IMR-90 (cell line): ENCODE results near the gene MFN1.

ENCODE experiments used
- BHLHE40 ChIP-seq: fragments of 150-350 bp; IDR thresholded peaks from 2 replicates; pipeline ENCODE4 v1.6.1; 2016; ENCODE audit warnings: mild to moderate bottlenecking, low read depth, low read length
- POLR2A ChIP-seq: IDR thresholded peaks from 2 replicates; pipeline ENCODE4 v1.6.1; 2012; ENCODE audit warnings: mild to moderate bottlenecking, low read depth, low read length
- TF ChIP-seq, protein P1 (sequence below): conservative IDR thresholded peaks from 2 replicates; pipeline ENCODE4 v1.5.1; 2012; ENCODE audit warnings: mild to moderate bottlenecking, low read depth, low read length, improper control_type of control experiment

DNA sequence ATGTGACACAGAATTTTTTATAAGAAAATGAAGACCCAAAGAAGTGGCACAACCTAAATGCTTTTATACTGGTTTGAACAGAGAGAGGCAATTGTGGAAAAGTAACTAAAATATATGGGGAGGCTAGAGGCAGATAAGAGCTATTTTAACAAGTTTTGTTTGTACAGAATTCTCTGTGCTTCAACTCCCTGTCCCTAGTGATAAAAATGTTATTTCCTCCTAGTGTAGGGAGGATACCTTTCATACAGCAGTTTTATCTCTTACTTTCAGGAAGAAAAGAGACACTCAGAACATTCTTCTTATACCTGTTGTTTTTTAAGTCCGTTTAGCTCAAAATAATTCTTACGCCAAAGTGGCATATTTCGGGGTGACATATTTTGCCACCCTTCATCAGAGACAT is 45.9 kb upstream of the MFN1 start:
- TF ChIP-seq, protein P1, sequence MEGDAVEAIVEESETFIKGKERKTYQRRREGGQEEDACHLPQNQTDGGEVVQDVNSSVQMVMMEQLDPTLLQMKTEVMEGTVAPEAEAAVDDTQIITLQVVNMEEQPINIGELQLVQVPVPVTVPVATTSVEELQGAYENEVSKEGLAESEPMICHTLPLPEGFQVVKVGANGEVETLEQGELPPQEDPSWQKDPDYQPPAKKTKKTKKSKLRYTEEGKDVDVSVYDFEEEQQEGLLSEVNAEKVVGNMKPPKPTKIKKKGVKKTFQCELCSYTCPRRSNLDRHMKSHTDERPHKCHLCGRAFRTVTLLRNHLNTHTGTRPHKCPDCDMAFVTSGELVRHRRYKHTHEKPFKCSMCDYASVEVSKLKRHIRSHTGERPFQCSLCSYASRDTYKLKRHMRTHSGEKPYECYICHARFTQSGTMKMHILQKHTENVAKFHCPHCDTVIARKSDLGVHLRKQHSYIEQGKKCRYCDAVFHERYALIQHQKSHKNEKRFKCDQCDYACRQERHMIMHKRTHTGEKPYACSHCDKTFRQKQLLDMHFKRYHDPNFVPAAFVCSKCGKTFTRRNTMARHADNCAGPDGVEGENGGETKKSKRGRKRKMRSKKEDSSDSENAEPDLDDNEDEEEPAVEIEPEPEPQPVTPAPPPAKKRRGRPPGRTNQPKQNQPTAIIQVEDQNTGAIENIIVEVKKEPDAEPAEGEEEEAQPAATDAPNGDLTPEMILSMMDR, result no peak
- TF ChIP-seq BHLHE40 (no peak), POLR2A (no peak)
